NCI-H146 (cell line): ENCODE measurements around the gene OSBPL5.

Source experiments
- DNase-seq: peaks from one replicate; lab custom pipeline; 2025; lab: John Stamatoyannopoulos, UW

The OSBPL5 gene

GRCh38 chr11:3198815-3199214 is 33.7 kb upstream of the OSBPL5 start:
- DNase-seq = no peak

- DNase-seq = no peak
Observed at GRCh38 chr11:3197878-3198528, 32.9 kb upstream of the OSBPL5 start.

GRCh38 chr11:3197044-3197695 is 32.1 kb upstream of the OSBPL5 start:
- DNase-seq = no peak

GRCh38 chr11:3196161-3197043 is 31.3 kb upstream of the OSBPL5 start:
- no peak for DNase-seq

DNA sequence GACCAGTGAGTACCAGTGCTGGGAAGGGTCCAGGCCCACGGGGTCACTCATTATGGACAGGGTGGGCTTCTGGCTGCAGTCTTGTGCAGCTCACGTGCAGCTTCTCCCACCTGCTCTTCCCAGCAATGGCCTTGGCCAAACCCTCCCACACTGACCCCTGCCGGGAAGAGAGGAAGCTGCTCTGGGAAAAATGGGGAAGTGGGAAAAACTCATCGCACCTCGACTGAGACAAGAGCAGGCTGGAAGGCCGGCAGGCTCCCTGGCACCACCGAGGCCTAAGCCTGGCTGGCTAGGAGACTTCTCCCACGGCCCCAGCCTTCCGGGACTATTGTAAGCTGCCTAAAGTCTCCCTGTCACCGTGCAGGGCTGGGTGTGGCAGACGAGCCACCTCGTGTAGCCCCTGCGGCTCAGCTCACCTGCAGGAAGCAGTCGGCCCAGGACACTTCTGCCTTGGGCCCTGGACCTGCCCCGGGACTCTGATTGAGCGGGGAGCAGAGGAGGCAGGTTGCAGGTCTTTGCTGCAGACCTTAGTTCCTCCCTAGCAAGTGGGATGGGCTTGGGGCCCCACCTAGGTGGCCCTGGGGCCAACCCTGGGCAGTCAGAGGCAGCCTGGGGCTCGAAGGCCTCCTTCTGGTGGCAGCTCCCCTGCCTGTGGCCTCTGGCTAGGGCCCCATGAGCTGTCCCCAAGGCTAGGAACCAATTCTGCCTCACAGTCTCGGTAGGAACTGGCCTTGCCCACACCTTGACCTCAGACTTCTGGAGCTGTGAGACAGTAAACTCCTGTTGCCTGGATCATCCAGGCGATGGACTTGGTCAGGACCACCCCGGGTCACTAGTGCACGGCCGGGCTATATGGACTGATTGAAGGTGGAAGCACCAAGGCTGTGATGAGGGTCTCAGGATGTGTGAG is 30.4 kb upstream of the OSBPL5 start:
- no peak for DNase-seq

DNA sequence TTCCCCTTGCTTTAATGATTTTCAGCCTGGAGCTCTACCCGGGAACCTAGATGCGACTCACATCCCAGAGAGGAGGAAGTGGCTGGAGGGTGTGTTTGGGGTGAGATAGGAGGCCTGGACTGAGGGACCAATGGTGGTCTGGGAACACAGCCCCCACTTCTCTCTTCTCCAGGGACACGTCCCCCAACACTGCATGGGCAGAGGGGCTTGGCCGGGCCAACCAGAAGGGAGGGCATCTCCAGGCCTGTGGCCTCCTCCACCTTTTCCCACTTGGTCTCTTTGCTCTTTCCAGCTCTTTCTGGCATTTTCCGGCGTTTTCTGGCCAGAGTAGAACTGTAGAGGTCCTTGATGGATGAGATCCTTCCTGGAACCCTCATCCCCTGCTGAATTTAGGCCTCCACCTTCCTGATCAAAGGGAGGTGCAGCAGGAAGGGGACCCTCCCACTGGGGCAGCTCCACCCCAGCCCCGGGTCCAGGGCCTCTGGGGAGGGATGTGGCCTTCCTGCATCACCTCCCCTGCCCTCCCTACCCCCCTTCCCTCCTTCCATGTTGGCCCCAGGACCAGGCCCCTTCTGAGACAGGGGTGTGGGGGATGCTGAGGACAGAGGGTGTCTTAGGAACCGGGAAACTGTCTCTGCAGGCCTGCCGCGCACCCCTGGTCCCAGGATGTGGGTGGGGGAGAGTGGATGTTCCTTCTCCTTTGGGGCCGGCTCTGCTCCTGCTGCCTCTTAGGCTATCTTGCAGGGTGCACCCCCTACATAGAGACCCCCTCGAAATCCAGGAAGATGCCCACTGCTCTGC is 29.1 kb upstream of the OSBPL5 start:
- no peak for DNase-seq

GRCh38 chr11:3193373-3194015 is 28.4 kb upstream of the OSBPL5 start:
- no peak for DNase-seq

DNA sequence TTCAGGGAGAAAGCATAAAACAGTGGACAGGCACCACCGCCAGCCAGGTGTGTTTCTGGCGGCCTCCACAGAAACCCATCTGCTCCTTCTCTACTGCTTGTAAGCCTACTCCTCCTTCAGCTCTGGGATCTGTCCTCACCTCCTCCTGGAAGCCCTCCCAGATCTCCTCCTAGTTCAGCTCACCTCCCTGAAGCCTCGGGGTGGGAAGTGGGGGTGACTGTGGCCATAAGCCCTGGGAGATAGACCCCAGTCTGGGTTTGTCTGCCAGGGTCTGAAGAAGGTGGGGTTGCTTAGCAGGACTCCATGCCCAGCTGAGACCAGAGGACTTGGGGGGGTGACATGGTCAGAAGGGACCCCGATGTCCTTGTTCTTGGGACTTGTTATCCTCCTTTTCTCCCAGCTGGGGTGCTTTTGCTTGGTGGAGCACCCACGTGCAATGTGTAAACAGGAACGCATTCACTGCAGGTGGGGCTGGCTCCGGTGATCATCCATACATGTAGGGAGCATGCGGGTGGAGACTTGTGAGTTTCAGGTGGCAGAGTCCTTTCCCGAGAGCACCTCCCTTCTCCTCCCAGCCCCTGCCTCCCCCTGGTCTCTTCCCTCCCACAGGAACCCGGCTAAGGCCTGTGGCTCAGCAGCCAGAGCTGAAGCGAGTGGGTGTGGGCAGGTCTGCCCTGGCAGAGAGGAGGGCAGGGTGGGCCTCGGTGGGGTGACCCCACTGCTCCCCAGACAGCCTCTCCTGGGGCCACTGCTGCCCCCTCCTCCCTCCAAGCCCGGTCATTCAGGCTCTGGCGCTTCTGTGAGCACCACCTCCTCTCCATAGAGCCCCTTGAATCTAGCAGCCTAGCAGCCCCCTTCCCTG is 27.6 kb upstream of the OSBPL5 start:
- no peak for DNase-seq

- DNase-seq = no peak
Observed at GRCh38 chr11:3191586-3192324, 26.6 kb upstream of the OSBPL5 start.

DNA sequence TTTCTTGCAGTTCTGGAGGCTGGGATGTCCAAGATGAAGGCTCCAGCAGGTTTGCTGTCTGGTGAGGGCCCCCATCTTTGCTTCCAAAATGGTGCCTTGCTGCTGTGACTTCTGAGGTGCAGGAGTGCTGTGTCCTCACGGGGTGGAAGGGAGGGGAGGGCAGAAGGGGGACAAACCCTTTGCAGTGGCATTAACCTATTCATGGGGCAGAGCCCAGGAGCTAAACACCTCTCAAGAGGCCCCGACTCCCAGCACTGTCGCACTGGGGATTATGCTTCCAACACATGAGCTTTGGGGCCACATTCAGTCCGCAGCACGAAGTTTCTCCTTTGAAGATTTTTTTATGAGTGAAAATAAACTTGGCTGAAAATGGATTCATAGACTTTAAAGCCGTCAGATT is 25.5 kb upstream of the OSBPL5 start:
- no peak for DNase-seq

DNA sequence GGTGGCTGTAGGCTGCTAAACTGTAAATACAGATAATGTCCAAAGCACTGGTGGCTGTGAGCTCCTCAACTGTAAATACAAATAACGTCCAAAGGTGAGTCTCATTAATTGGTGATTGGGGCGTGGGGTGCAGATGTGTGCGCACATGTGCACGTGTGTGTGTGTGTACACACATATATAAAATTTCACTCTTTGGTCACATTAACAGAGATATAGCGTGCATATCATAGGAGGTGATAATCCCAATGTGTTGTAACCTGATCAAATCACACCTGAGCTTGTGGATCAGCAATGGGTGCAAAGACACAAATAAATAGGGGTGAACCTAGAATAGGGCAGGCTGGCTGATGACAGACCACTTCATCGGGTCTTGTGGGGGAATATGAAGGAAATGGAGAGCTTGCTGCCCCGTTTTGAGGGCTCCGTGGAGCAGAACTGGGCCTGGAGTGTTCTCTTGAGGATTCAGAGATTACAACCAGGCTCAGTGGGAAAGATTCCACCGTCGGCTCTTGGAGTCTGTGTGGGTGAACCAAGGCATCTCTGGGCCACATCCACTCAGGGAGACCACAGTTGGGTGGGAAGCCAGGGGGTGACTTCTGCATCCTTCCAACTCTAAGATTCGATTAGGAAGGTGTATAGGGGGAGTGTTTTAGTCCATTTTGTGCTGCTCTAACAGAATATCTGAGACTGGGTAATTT is 24.9 kb upstream of the OSBPL5 start:
- DNase-seq = no peak

DNA sequence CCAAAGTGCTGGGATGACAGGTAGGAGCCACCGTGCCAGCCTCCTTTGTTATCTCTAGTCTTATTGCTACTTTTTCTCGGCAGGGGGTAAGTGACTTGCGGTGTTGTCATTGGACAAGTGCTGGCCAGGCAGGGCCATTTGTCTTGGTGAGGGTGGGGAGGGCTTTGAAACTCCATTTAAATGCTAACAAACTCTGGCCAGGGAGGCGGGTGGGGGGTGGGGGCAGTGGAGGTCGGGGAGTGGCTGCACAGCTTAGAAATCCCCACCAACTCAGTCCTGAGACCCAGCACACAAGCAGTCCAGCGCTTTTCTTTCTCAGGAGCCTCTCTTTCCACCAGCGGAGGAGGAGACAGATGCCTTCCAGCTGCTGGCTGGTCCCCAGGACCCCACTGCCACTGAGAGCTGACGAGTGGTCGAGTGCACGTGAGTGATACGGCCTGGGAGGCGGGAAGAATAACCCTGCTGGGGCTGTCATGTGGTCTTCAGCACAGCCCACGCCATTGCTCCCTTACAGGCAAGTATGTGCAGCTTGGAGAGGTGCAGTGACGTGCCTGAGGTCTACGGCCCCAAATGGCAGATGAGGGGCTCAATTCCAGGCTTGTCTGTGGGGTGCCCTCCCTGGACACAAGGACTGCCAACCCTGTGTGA is 24.2 kb upstream of the OSBPL5 start:
- DNase-seq = no peak

DNA sequence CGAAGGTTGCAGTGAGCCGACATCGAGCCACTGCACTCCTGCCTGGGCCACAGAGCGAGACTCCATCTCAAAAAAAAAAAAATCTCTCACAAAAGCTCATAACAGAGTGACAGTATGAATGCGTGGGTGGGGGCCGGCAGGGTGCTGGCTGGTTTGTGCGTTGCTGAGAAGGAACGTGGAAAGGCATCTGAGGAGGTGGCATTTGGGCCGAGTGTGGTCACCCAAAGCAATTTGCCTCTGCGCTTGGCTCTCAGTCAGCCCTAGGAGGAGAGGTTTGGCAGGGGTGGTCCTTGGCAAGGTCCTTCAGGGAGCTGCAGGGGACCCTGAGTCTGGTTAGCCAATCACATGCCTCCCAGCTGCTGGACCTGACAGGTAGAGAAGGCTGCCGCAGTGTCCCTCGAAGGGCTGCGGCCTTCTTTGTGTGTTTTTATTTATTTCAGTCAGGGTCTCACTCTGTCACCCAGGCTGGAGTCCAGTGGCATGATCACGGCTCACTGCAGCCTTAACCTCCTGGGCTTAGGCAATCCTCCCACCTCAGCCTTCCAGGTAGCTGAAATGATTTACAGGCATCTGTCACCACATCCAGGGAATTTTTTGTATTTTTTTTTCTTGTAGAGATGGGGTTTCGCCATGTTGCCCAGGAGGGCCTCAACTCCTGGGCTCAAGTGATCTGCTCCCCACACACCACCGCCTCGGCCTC is 23.5 kb upstream of the OSBPL5 start:
- DNase-seq = no peak

DNA sequence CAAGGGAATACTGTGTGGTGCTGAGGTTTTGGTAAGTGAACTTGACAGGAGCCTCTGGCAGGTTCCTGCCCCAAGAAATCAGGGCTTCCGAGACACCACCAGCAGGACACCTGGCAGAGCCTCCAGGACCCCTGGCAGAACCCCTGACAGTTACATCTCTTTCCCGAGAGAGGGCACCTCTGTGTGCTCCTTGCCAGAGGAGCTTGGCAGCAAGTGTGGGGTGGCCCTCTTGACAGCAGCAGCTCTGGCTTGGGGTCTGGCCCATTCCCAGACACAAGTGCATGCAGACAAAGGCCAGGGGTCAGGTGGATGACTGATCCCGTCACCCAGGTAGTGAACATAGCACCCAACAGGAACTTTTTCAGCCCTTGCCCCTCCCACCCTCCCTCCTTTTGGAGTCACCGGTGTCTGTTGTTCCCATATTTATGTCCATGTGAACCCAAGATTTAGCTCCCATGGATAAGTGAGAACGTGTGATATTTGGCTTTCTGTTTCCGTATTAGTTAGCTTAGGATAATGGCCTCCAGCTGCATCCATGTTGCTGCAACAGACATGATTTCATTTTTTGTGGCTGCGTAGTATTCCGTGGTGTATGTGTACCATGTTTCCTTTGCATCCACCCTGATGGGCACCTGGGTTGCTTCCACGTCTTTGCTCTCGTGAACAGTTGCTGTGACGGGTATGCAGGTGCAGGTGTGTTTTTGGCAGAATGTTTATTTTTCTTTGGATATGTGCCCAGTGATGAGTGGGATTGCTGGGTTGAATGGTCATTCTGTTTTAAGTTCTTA is 21.2 kb upstream of the OSBPL5 start:
- no peak for DNase-seq

GRCh38 chr11:3184732-3185347 is 19.7 kb upstream of the OSBPL5 start:
- DNase-seq = no peak

DNA sequence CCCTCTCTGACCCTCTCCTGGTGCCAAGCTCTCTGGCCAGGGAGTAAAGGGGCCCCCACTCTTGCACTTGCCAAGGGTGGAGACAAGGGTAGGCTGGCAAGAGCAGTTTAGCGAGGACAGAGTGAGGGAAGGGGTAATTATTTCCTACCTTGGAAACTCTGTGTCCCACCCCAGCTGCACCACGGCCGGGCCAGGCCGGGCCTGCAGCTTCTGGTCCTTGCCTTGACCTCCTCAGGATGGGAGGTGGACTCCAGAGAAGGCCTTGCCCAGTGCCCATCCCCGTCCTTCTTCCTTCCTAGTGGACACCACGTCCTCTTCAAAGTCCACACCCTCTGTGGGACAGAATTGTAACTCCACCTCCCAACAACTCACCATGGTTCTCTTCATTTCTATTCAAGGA is 18.4 kb upstream of the OSBPL5 start:
- no peak for DNase-seq
